Loucy (cell line): ENCODE results near the gene CHSY3.

ENCODE experiments used
- CTCF ChIP-seq: fragments of 200-600 bp; sonication (generic); conservative IDR thresholded peaks from 2 replicates; pipeline ENCODE4 v1.5.1; 2014; ENCODE audit warnings: mild to moderate bottlenecking, antibody characterized with exemption, low read length
- EZH2phosphoT487 ChIP-seq: fragments of 200-600 bp; IDR thresholded peaks from 2 replicates; pipeline ENCODE4 v1.6.1; 2018; ENCODE audit warnings: antibody characterized with exemption, mild to moderate bottlenecking, moderate library complexity, borderline replicate concordance

- TF ChIP-seq CTCF = no peak
- TF ChIP-seq EZH2phosphoT487 = no peak
Observed at GRCh38 chr5:130104895-130105688, 200.8 kb downstream of the CHSY3 start.
